H9 (cell line): Measurements from ENCODE around the gene KDM4F. TPM values are rescaled to one million over a fixed set of nuclear protein-coding genes. Genes with fewer than 3 reads are reported as not detected.
A peak's percentile ranks its signal among the peaks of the same experiment; 100 is the strongest.

Experiments used
- DNase-seq: peaks from one replicate; pipeline ENCODE4 v3.0.0-alpha.2; 2017
- H2AFZ ChIP-seq: one replicate; pipeline ENCODE4 v1.6.1; 2013; ENCODE audit warnings: mild to moderate bottlenecking, low read length, control low read depth, moderate library complexity
- H2AK5ac ChIP-seq: 2 replicates; pipeline ENCODE4 v1.6.1; 2013; ENCODE audit warnings: low read length, control low read depth, mixed read lengths; ENCODE audit not compliant: insufficient read length
- H2BK120ac ChIP-seq: one replicate; pipeline ENCODE4 v1.6.1; 2013; ENCODE audit warnings: low read depth, mild to moderate bottlenecking, low read length, control low read depth, inconsistent platforms; ENCODE audit not compliant: poor library complexity, severe bottlenecking
- H2BK12ac ChIP-seq: 2 replicates; pipeline ENCODE4 v1.6.1; 2013; ENCODE audit warnings: low read length, control low read depth, mixed read lengths, low read depth; ENCODE audit not compliant: insufficient read length
- H2BK15ac ChIP-seq: 2 replicates; pipeline ENCODE4 v1.6.1; 2013; ENCODE audit warnings: low read depth, low read length, control low read depth
- H2BK20ac ChIP-seq: one replicate; pipeline ENCODE4 v1.6.1; 2013; ENCODE audit warnings: low read depth, mild to moderate bottlenecking, low read length, control low read depth, inconsistent platforms; ENCODE audit not compliant: poor library complexity, severe bottlenecking
- H2BK5ac ChIP-seq: 2 replicates; pipeline ENCODE4 v1.6.1; 2013; ENCODE audit warnings: low read length, control low read depth, mixed read lengths; ENCODE audit not compliant: insufficient read length
- H3K14ac ChIP-seq: 2 replicates; pipeline ENCODE4 v1.6.1; 2013; ENCODE audit warnings: low read length, control low read depth; ENCODE audit not compliant: insufficient read depth
- H3K18ac ChIP-seq: 2 replicates; pipeline ENCODE4 v1.6.1; 2013; ENCODE audit warnings: low read depth, mild to moderate bottlenecking, mixed read lengths, low read length, control low read depth; ENCODE audit not compliant: insufficient read length
- H3K23ac ChIP-seq: 2 replicates; pipeline ENCODE4 v1.6.1; 2013; ENCODE audit warnings: low read length, control low read depth, mixed read lengths, low read depth; ENCODE audit not compliant: insufficient read length
- H3K23me2 ChIP-seq: 2 replicates; pipeline ENCODE4 v1.6.1; 2013; ENCODE audit warnings: low read depth, mild to moderate bottlenecking, mixed read lengths, low read length, control low read depth; ENCODE audit not compliant: insufficient read length, poor library complexity, severe bottlenecking
- H3K27ac ChIP-seq: 2 replicates; pipeline ENCODE4 v1.5.1; 2013; ENCODE audit warnings: low read length, control low read depth, mixed read lengths, low read depth; ENCODE audit not compliant: insufficient read length
- H3K27me3 ChIP-seq: 2 replicates; pipeline ENCODE4 v1.6.1; 2013; ENCODE audit warnings: low read length, control low read depth, inconsistent platforms; ENCODE audit not compliant: insufficient read depth
- H3K4ac ChIP-seq: 2 replicates; pipeline ENCODE4 v1.6.1; 2013; ENCODE audit warnings: low read depth, mild to moderate bottlenecking, control low read depth, inconsistent platforms, low read length, moderate library complexity
- H3K4me1 ChIP-seq: 2 replicates; pipeline ENCODE4 v1.6.1; 2013; ENCODE audit warnings: low read length, control low read depth, inconsistent platforms; ENCODE audit not compliant: insufficient read depth
- H3K4me2 ChIP-seq: 2 replicates; pipeline ENCODE4 v1.6.1; 2013; ENCODE audit warnings: low read length, control low read depth, mixed read lengths; ENCODE audit not compliant: insufficient read length, insufficient read depth
- H3K56ac ChIP-seq: 2 replicates; pipeline ENCODE4 v1.6.1; 2013; ENCODE audit warnings: low read depth, mild to moderate bottlenecking, mixed read lengths, low read length, control low read depth; ENCODE audit not compliant: insufficient read length
- H3K79me1 ChIP-seq: 2 replicates; pipeline ENCODE4 v1.6.1; 2013; ENCODE audit warnings: low read depth, mild to moderate bottlenecking, moderate library complexity, low read length, control low read depth, inconsistent platforms; ENCODE audit not compliant: insufficient read depth, poor library complexity, severe bottlenecking
- H3K79me2 ChIP-seq: 2 replicates; pipeline ENCODE4 v1.6.1; 2013; ENCODE audit warnings: low read length, control low read depth, inconsistent platforms; ENCODE audit not compliant: insufficient read depth
- H3K9ac ChIP-seq: 2 replicates; pipeline ENCODE4 v1.6.1; 2013; ENCODE audit warnings: low read length, control low read depth, mixed read lengths; ENCODE audit not compliant: insufficient read length; ENCODE audit errors: extremely low read depth
- H3K9me3 ChIP-seq: one replicate; pipeline ENCODE4 v1.6.1; 2013; ENCODE audit warnings: low read depth, low read length, inconsistent platforms; ENCODE audit not compliant: control insufficient read depth
- H3T11ph ChIP-seq: one replicate; pipeline ENCODE4 v1.6.1; 2013; ENCODE audit warnings: mild to moderate bottlenecking, low read length, control low read depth, inconsistent platforms
- H4K20me1 ChIP-seq: one replicate; pipeline ENCODE4 v1.6.1; 2013; ENCODE audit not compliant: control insufficient read depth, insufficient read length, insufficient read depth
- H4K5ac ChIP-seq: 2 replicates; pipeline ENCODE4 v1.6.1; 2013; ENCODE audit warnings: low read depth, mild to moderate bottlenecking, mixed read lengths, low read length, control low read depth; ENCODE audit not compliant: insufficient read length
- H4K8ac ChIP-seq: replicated peaks from 2 replicates; pipeline ENCODE4 v1.6.1; 2013; ENCODE audit warnings: low read length, control low read depth, mixed read lengths, low read depth; ENCODE audit not compliant: insufficient read length
- H4K91ac ChIP-seq: 2 replicates; pipeline ENCODE4 v1.6.1; 2013; ENCODE audit warnings: low read depth, mild to moderate bottlenecking, moderate library complexity, mixed read lengths, low read length, control low read depth; ENCODE audit not compliant: insufficient read length
- H3K27ac Mint-ChIP-seq, 3 experiments: 2 replicates in 2 of 3; 3 replicates in 1 of 3; pipeline ENCODE4 v1.8.0; 2020 to 2021; ENCODE audit warnings: mixed read lengths in 3 of 3, mild to moderate bottlenecking in 1 of 3, moderate library complexity in 1 of 3
- H3K27me3 Mint-ChIP-seq: 2 replicates; pipeline ENCODE4 v1.8.0; 2021; ENCODE audit warnings: low read depth, mild to moderate bottlenecking, moderate library complexity, mixed read lengths
- H3K36me3 Mint-ChIP-seq, 3 experiments: 2 replicates in 2 of 3; 3 replicates in 1 of 3; pipeline ENCODE4 v1.8.0; 2020 to 2021; ENCODE audit warnings: low read depth in 3 of 3, mixed read lengths in 3 of 3; ENCODE audit not compliant: insufficient read depth in 1 of 3
- H3K4me1 Mint-ChIP-seq, 2 experiments: 2 replicates each; pipeline ENCODE4 v1.8.0; 2020; ENCODE audit warnings: mixed read lengths in 2 of 2
- H3K4me3 Mint-ChIP-seq, 2 experiments: 2 replicates in 1 of 2; 3 replicates in 1 of 2; pipeline ENCODE4 v1.8.0; 2020 to 2021; ENCODE audit warnings: mild to moderate bottlenecking in 2 of 2, mixed read lengths in 2 of 2, moderate library complexity in 1 of 2
- H3K9me3 Mint-ChIP-seq, 2 experiments: 2 replicates in 1 of 2; 3 replicates in 1 of 2; pipeline ENCODE4 v1.8.0; 2020; ENCODE audit warnings: mild to moderate bottlenecking in 2 of 2, mixed read lengths in 2 of 2, moderate library complexity in 1 of 2
- CTCF ChIP-seq: fragments of 200-600 bp; sonication (generic); conservative IDR thresholded peaks from 3 replicates; pipeline ENCODE4 v1.8.0; 2021; ENCODE audit warnings: antibody characterized with exemption, mild to moderate bottlenecking
- WGBS: extraction: QIAGEN DNeasy Blood & Tissue Kit; methylation state at CpG from one replicate; pipeline ENCODE4 v1.1.7; 2013; ENCODE audit warnings: missing lambda C conversion rate, low lambda C conversion rate, mixed read lengths; ENCODE audit not compliant: insufficient read length; ENCODE audit errors: extremely low coverage; 5-methylcytosine and 5-hydroxymethylcytosine counted together
- total RNA-seq: library from RNA; stranded (reverse); gene quantifications from 2 replicates; pipeline ENCODE4 v1.2.1, GENCODE V29; 2021

Gene KDM4F
- total RNA-seq, 1 experiment from 2014 or later = not detected

DNA sequence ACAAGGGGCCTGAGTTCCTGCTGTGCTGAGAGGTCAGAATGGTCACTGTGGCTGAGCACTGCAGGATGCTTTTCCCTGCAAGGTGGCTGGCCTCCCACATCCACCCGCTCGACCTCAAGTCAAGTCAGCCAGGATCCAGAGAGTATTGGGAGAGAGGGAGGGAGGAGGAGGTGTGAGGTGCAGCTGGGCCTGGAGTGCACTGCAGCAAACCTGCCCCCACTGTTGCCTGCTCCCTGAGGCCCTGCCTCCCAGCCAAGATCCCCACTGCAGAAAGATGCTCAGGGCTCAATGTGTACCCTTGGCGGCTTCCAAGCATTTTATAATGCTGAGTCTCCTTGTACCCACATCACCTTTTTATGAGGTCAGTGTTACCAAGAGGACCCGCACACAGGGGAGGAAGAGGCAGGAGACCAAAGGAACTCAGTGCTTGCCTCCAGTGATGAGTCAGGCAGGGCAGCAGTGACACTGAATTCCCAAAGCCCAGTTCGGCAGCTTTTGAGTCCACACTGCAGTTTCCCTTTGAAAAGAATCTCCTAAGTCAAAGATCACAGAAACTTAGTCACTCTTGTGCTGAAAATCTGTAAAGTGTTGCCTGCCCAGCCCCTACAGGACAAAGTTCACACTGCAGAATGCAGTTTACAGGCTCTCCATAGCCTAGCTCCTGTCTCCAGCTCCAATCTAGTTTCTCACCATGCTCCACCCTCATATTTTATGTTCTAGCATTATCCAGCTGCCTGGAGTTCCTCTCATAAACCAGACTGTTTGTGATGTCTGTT lies 43.5 kb downstream of the KDM4F start:
- Histone ChIP-seq H3T11ph (no peak overlapping the region), H3K79me2 (no peaks in the 10 kb centered on the region), H3K14ac (no peak overlapping the region), H3K9ac (no peak overlapping the region), H3K9me3 (no peaks in the 10 kb centered on the region), H2BK5ac (no peak overlapping the region), H2BK15ac (no peak overlapping the region), H2AFZ (no peak overlapping the region), H3K27me3 (peaks cover 13% of the 10 kb centered on the region; the same call in 1 of the 2 replicates), H3K18ac (no peak overlapping the region), H3K56ac (no peak overlapping the region), H2BK12ac (no peak overlapping the region), H4K5ac (no peak overlapping the region), H2BK20ac (no peak overlapping the region), H3K23me2 (peaks cover 8% of the 10 kb centered on the region), H4K91ac (no peak overlapping the region), H3K23ac (no peak overlapping the region), H4K8ac (no peak overlapping the region), H2AK5ac (no peak overlapping the region), H2BK120ac (no peak overlapping the region), H3K4me1 (peaks cover 4% of the 10 kb centered on the region), H3K27ac (no peak overlapping the region), H3K79me1 (no peaks in the 10 kb centered on the region), H3K4me2 (no peak overlapping the region), H3K4ac (no peak overlapping the region), H4K20me1 (no peaks in the 10 kb centered on the region)
- H3K4me3 Mint-ChIP-seq = no peak overlapping the region; a peak in 1 of 5 replicates
- DNase-seq = no peak
- 0 out of 7 replicates have a peak overlapping the region, but pooled peaks of 1 of the 3 experiments have one; percentile 21 for H3K27ac Mint-ChIP-seq
- peak; percentile 64 for TF ChIP-seq CTCF
- H3K27me3 Mint-ChIP-seq = peaks cover 55% of the 10 kb centered on the region
- H3K4me1 Mint-ChIP-seq = peaks cover 24 to 26% of the 10 kb centered on the region in 2 experiments
- H3K36me3 Mint-ChIP-seq = no peaks in the 10 kb centered on the region; a peak in 1 of 7 replicates
- WGBS = no CpG with 5 or more reads among the region's 5 CpGs
- no peaks in the 10 kb centered on the region for H3K9me3 Mint-ChIP-seq
